ENCODE measurements around the gene NAT16.

The NAT16 gene

DNA sequence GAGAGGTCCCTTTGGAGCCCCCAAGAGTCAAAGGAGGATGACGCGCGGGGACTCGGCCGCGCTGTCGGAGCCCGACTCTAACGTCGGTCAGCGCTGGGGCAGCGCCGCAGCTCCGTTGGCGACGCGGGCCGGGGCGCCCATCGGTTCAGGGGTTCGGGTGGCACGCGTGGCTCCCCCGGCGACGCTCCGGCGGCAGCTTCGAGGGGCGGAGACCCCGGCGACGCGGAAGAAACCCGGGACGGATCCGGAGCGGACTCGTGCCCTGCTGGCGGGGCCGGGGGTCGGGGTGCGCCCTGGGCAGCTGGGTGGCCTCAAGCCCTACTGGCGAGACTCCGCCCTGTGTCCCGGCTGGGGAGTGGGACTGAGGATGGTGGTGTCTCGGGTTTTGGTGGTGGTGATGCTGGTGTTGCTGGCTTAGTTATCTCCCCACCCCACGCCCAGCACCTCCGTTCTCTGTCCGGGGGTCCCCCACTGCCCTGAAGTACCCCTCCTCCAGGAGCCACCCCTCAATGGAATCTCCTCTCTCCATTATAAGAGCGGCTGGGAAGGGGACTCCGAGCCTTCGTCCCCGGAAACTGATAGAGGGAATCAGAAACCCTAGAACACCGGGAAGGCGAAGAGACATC, at the start of gene NAT16:
Gene NAT16 (minus strand): TSS at position 164 of the 626 bp plus-strand sequence. CDS start 5,486 bp downstream, outside the sequence.
- DNase-seq, result no peak

DNA sequence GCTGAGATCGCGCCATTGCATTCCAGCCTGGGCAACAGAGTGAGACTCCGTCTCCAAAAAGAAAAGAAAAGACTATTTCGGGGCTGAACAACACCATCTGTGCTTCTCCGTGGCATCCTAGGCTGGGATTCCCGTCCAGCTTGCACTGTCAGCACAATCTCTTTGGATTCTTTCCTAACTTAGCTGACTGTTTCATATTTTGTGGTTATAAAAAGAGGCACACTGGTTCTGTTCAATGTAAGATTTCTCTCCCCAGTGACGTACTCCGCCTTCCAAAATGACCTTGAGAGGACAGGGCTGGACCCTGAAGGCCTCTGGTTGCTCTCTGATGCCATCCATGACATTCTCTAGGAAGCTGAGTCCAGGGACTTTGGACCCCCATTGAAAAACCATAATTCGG, 46.6 kb upstream of the NAT16 start:
- no peak for DNase-seq

DNA sequence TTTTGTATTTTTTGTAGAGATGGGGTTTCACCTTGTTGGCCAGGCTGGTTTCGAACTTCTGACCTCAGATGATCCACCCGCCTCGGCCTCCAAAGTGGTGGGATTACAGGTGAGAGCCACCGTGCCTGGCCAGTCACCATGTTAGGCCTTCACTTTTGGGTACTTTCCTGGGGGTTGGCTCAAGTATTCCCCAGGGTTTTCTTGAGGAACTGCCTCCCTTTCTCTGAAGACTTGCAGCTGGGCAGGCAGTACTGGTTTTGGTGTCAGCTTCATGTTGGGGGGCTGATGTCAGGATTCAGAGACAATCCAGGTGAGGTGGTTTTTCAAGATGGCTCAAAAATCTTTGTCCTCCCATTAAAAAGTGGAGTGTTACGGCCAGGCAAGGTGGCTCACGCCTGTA, 45.6 kb upstream of the NAT16 start:
- DNase-seq, result no peak

DNA sequence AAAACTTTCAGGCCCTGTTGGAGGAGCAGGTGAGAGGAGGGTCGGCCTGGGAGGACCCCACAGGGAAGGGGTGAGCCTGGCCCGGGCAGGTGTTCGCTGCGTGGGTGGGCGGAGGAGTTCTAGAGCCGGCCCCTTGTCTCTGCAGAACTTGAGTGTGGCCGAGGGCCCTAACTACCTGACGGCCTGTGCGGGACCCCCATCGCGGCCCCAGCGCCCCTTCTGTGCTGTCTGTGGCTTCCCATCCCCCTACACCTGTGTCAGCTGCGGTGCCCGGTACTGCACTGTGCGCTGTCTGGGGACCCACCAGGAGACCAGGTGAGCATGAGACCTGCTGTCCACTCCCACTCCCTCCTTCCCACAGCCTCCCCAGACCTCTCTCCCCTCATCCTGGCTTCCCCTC, 43.4 kb upstream of the NAT16 start:
- DNase-seq, result no peak

DNA sequence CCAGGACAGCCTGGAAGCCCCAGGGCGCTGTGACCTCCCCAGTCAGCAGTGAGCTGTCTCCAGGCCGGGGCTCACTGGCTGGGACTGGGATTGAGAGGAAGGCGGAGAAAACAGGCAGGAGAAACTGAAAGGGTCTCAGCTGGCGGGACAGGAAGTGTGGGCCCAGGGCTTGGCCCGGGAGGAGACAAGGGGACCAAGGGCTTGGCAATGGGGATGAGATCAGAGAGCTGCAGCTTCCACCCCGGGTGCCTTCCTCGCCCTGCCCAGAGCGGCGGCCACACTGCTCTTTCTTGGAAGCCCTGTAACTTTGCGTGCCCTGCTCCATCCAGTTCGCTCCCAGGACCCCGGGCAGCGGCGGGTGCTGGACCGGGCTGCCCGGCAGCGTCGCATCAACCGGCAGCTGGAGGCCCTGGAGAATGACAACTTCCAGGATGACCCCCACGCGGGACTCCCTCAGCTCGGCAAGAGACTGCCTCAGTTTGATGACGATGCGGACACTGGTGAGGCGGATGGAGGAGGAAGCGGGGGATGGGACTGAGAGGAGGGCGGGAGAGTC, 42.3 kb upstream of the NAT16 start:
- DNase-seq, result no peak

DNA sequence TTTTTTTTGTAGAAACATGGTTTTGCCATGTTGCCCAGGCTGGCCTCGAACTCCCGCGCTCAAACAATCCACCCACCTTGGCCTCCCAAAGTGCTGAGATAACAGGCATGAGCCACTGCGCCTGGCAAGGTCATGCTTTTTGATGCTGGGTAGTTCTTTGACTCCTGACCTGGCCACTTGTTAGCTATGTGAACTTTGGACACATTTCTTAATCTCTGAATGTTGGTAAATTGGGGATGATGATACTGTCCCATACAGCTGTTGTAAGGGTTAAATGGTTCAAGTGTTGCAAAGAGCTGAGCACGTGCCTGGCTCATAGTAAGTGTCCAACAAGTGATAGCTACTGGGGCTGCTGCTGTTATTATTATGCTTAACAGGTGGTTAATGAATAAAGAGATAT, 40.2 kb upstream of the NAT16 start:
- DNase-seq, result no peak

DNA sequence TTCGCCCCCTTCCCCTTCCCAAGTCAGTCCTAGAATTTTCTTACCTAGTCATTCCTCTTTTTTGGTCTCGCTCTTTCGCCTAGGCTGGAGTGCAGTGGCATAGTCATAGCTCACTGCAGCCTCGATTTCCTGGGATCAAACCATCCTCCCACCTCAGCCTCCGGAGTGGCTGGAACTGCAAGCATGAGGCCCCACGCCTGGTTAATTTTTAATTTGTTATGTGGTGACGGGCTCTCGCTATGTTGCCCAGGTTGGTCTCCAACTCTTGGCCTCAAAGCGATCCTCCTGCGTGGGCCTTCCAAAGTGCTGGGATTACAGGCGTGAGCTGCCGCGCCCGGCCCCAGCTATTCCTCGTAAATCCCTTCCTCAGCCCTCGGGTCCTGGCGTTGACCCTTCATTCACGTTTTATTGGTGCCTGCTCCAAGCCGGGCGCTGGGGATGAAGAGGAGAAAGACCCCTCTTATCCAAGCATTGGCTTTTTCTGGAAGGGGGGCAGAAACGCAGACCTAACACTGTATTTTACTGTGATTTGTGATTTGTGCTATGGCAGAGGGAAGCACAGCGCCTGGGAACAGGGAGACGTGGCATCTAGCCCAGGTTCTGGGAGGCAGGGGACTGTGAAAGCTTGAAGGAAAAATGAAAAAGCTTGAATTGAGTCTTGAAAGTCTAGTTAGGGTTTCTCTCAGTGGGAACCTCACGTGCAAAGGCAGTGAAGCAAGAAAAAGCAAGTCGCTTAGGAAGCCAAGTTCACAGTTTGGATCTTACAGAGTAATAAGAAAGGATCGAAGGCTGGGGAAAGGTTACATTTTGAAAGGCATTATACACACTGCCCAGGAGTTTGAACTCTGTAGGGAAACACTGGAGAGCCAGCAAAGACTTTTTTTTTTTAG, 38.4 kb upstream of the NAT16 start:
- DNase-seq, result no peak

DNA sequence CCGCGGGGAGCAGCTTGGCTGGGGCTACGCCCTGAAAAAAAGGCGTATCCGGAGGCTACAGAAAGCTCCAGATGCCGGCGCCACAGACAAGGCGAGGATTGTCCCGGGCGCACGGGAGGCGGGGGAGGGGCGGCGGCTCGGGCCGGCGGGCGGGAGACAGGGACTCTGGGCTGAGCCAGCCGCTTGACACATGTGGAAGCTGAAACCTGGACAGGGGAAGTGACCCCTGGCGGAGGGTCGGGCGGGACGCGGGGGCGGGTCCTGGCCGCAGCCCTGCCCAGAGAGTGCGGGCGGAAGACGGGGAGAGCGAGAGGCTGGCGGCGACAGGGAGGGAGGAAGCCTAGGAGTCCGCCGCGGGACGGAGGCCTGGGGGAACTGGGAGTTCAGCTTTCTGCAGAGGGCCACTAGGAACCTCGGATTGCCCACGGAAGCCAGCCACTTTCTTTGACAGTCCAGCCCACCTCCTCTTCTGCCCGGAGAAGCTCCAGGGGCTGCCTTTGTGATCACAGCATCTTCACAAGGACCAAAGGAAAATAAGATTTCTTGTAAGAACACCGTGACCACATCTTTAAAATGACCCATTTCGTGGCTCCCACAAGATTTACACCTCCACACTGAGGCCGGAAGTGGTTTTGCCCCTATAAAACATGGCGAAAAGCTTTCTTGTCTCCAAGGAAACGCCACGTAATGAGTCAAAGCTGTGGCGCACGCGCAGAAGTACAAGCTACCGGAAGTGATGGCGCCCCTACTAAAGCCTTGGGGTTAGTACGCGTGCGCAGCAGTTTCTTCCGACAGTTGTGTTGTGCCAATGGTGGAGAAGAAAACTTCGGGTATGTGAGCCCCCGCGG, 37.5 kb upstream of the NAT16 start, which contains the start of the genes PLOD3 and ZNHIT1:
Gene PLOD3 (minus strand): TSS at position 194 of the 848 bp plus-strand sequence. CDS start 307 bp downstream, outside the sequence.
Gene ZNHIT1 (plus strand): TSS at position 778 of the 848 bp plus-strand sequence. CDS start 31 bp downstream, at position 809.
- peak; percentile 86 to 92 (median 90) for DNase-seq

DNA sequence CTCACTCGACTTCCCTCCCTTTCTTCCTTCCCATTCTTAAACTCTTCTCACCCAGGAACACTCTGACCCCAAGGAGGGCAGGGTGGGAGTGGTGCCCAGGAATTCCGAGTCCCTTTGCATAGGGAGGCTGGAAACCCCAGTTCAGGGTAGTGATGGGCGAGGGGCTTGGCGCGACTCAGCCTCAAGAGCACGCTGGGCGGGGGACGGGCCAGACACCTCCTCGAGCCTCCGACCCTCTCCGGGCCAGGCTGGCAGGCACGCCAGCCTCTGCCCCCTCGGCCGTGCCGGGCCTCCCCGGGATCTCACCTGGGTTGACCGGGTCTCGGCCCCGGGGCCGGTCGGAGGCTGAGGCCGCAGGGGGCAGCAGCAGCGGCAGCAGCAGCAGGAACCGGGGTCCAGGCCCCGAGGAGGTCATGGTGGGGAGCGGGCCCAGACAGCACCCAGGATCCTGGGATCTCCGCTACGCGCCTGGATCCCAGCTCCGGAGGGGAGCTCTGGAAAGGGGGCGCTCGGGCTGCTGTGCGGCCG, 36.8 kb upstream of the NAT16 start:
- DNase-seq, result no peak

DNA sequence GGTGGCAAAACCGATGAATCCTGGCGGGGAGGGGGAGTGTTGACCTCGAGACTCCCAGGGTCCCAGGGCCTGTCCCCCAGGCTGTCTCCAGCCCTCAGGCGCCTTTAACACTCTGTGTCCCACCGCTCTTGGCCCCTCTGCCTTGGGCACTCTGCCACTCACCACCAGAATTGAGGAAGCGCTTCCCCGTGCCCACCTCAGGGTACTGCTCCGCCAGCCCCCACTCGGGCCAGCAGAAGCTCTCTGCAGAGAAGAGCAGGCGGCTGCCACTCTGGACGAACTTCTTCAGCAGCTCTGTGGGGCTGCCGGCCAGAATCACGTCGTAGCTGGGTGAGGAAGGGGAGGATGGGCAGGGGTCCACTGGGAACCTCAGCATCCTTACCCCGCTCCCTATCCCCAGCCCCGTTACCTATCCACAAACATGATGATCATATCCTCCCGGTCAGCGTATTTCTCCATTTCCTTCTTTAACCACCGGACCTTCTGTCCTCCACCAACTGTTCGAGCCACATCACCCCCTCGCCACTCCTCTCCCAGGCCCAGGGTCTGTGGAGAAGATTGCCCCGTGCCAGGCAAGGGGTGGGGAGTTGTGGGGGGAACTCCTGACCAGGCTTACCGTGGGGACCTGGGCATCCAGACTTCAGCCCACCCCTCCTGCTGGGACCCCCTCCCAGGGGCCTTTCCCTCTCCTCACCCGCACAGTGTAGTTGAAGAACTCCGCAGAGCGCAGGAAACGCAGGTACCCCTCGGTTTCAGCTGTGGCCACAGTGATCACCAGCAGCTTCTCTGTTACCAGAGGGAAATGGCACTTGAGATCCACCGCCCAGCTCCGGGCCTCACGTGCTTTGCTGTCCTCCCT, 36.1 kb upstream of the NAT16 start:
- no peak for DNase-seq

DNA sequence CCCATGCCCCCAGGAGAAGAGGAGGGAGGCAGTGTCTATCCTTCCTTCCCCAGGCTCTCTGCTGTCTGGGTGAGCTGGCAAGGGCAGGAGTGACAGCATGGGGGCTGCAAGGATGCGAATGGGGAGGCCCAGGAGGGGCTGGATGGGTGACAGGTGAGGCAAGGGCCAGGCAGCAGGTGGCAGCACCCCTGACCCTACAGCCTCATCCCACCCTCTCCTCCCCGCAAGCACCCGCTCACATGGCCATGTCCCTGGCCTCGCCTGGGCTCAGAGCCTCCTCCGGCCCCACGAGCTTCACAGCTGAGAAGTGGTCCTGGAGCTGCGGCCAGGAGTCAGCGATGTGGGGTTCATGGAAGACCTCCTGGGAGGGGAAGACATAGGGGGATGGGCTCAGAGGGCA, 31.9 kb upstream of the NAT16 start:
- DNase-seq, result no peak

DNA sequence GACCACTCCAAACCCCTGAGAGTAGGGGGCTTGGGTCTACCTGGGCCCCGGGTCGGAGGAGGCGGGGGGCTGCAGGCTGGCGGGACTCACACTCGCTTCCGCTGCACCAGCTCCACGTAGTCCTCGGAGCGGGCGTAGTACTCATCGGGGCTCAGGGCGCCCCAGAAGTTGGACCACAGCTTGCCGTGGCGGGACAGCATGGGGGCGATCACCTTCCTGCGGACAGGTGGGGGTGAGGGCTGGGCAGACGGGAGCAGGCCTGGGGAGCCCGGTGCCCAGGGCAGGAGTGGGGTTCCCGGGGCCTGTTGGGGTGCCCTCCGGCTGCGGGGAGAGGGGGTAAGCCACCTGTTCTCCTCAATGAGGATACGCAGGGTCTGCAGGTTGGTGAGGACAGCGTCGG, 31.4 kb upstream of the NAT16 start:
- DNase-seq, result no peak

DNA sequence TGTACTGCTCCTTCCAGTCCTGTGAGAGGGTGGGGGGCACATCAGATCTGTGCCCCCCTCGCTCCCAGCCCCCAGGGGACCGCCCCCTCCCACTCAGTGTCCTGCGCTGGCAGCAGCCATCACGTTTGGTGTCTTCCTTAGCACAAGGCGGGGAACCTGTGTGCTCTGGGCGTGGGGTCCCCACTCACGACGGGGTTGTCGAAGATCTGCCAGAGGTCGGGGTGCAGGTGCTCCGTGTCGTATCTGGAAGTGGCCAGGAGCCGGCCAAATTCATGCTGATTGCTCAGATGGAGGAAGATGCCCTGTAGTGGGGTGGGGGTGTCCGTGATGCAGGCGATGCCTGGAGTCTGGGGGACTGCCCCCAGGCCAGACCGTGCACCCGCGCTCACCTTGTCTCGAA, 30.1 kb upstream of the NAT16 start:
- DNase-seq, result no peak

DNA sequence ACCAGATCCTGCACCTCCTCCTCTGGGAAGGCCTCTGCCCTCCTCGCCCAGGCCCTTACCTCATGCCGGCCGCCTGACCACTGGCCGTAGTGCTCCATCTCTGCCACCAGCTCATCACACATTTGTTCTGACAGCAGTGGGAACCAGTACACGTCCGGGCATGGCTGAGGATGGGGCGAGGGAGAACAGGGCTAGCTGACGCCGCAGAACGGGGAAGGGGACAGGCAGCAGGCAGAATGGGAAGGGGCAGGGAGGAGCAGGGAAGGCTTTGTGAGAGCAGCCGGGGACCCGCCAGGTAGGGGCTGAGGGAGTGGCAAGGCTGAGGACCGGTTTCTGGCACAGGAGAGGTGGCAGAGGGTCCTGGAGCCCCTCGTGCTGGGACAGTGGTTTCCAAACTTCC, 28.7 kb upstream of the NAT16 start:
- no peak for DNase-seq

DNA sequence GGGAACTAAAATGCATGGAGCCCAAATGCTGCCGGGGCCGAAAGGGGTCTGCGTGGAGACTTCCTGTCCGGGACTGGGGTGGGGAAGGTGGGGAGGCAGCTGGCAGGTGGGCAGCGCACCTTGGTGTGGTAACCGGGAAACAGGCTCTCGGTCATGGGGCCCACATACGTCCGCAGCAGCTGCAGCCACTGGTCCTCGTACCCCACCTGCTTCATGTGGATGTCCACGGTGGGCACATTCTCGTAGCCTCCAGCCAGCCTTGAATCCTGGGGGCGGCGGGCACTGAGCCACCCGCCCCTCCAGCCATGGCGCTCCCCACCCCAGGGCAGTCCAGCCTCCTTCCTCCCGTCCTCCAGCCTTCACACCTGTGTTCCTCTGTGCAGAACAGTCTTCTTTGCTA, 27.4 kb upstream of the NAT16 start:
- no peak for DNase-seq

DNA sequence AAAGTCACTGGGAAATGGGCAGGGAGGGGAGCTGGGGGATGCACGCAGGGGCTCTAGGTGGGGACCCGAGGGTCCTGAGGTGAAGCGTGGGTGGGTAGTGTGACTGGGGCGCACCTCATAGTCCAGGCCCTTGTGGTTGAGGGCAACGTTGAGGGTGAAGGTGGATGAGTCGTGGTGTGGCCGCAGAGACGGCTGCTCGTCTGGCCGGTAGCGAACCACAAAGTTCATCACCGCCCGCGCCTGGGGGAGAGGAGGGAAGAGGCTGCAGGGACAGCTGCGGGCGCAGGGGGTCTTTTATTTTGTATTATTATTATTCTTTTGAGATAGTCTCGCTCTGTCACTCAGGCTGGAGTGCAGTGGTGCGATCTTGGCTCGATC, 26.6 kb upstream of the NAT16 start:
- DNase-seq, result no peak

DNA sequence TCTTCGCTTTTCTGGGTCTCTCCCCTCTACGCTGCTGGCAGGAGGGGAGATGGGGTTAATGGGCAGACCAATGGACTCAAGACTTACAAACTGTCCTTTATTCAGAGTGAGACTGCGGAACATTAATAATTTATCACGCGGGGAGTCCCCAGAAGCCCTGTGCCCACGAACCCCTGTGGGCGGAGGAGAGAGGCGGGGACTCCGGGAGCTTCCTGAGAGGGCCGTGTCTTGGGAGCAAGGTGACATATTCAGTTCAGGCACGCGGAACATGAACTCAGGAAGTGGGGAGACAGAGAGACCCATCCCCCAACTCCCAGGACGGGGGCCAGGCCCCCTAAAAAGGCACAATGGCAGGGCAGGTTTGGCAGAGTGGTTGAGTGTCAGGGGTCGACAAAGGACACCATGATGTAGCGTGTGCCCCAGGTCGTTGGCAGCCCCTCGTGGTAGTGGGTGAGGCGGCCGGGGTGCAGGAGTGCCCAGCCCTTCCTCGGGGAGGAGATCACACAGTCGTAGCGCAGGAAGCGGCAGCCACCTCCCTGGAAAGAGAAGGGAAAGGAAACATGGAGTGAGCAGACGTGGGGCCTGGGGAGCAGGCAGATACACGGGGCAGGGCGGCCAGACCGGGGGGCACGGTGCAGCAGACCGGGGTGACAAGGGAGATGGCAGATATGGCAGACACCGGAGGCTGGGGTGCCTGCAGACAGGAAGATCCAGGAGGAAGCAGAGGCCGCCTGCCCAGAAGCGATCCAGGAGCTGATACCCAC, 26.0 kb upstream of the NAT16 start:
- DNase-seq, result no peak

DNA sequence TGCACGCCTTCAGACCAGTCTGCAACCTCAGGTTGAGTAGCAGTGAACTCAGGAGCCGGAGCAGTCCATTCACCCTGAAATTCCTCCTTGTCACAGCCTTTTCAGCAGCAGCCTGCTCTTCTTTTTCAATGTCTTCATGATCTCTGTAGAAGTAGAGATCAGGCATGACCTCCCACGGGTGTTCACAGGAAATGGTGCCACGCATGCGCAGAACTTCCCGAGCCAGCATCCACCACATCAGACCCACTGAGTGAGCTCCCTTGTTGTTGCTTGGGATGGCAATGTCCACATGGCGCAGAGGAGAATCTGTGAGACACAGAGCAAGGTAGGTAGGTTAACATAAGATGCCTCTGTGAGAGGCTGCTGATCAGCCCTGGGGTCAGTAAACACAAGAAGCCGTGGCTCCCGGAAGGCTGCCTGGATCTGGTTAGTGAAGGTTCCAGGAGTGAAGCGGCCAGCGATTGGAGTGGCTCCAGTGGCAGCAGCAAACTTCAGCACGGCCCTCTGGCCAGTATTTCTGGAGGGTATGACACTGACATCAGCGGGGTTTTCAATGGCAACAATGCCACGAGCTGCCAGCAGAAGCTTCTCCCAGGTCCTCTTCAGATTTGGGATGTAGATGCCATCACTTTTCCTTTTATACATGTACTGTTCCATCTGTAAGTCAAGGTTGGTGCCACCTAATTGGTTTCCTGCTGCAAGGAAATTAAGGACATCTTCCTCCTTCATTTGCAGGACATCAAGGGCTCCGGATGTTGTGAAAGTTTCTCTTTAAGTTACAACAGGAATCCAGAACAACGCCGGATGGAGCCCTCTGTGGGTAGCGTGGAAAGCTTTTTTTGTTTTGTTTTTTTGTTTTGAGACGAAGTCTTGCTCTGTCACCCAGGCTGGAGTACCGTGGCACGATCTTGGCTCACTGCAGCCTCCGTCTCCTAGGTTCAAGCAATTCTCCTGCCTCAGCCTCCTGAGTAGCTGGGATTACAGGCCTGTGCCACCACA, 23.9 kb upstream of the NAT16 start:
- peak in 1 of 4 experiments; percentile 17 for DNase-seq

DNA sequence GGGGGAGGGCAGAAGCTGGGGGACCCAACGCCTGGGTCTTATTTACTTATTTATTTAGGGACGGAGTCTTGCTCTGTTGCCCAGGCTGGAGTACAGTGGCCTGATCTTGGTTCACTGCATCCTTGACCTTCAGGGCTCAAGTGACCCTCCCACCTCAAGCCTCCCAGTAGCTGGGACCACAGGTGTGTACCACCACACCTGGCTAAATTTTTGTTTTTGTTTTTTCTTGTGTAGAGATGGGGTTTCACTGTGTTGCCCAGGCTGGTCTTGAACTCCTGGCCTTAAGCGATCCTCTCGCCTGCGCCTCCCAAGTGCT, 22.5 kb upstream of the NAT16 start:
- no peak for DNase-seq

Measured in activated naive CD4-positive, alpha-beta T cell (primary cell).